GM13976 (cell line): ENCODE results near the gene MLF1.
"Not testable (repeated sequence)": the region's sequence is repeated elsewhere in the genome, so short reads cannot be mapped to it uniquely, and the experiment has no call there.

Experiments used
- DNase-seq: peaks from one replicate; pipeline ENCODE4 v3.0.0; 2012; ENCODE audit warnings: low spot score
- in situ Hi-C: fragments of 300-500 bp; cut with MboI; formaldehyde crosslinking; loops from one replicate; pipeline ENCODE4 v1.12.0; 2022; ENCODE audit warnings: low sequenced_read_pairs, mixed read lengths, inconsistent platforms; ENCODE audit not compliant: unreplicated experiment
- TF ChIP-seq, protein P1 (sequence below): IDR thresholded peaks from 2 replicates; pipeline ENCODE4 v1.5.1; 2012; ENCODE audit warnings: borderline replicate concordance, mild to moderate bottlenecking; ENCODE audit not compliant: insufficient read depth; ENCODE audit errors: extremely low read depth, missing control alignments, control extremely low read depth

The MLF1 gene

DNA sequence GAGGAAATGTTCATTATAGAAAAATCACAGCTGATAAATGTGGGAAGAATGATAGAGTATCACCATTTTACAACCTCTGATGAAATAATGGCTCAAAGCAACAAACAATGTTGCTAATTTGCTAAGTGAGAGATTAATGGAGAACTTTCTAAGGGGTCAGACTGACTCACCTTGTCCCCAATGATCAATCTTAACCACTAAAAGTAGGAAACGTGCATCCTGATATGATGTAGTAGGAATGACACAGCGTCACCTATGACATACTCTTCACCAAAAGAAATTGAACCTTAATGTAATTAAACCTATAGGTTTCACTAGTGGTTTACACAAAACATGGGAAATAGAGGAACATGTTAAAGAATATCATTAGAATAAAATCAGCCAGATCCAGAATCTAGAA lies 35.1 kb upstream of the MLF1 start:
- in situ Hi-C loops = loop anchor here (25.0 kb wide), 2 partner anchors 674 to 924 kb away; no protein-coding TSS in a partner anchor
- DNase-seq = no peak
- TF ChIP-seq, protein P1, sequence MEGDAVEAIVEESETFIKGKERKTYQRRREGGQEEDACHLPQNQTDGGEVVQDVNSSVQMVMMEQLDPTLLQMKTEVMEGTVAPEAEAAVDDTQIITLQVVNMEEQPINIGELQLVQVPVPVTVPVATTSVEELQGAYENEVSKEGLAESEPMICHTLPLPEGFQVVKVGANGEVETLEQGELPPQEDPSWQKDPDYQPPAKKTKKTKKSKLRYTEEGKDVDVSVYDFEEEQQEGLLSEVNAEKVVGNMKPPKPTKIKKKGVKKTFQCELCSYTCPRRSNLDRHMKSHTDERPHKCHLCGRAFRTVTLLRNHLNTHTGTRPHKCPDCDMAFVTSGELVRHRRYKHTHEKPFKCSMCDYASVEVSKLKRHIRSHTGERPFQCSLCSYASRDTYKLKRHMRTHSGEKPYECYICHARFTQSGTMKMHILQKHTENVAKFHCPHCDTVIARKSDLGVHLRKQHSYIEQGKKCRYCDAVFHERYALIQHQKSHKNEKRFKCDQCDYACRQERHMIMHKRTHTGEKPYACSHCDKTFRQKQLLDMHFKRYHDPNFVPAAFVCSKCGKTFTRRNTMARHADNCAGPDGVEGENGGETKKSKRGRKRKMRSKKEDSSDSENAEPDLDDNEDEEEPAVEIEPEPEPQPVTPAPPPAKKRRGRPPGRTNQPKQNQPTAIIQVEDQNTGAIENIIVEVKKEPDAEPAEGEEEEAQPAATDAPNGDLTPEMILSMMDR = no peak

DNA sequence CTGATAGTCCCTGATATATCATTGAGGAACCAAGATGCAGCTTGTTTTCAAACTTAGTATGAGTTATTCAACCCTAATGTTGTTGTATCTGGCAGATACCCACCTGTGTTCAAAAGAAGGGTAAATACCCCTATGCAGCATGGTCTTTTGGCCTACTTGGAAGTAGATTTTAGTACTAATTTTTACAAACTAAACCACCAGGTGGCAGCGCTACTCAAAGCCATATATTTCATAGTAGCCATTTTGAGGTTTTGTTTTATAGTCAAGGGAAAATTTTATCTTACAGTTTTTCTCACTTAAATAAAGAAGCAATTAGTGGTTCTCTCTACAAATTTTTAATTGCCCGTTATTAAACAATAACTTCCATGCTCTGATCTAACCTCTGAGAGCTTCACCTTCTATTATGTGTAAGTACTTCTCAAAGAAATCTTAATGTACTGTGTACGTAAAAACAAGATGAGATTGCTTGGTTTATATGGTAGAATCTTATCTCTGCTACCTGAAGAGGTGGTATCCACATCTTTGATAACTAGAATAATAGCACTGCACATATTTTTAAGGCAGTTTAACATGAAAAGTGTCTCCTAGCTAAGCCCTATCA lies 31.5 kb upstream of the MLF1 start:
- no peak for DNase-seq
- TF ChIP-seq, protein P1 = peak; percentile 35
- in situ Hi-C loops = loop anchor here (25.0 kb wide), 2 partner anchors 677 to 927 kb away; no protein-coding TSS in a partner anchor

DNA sequence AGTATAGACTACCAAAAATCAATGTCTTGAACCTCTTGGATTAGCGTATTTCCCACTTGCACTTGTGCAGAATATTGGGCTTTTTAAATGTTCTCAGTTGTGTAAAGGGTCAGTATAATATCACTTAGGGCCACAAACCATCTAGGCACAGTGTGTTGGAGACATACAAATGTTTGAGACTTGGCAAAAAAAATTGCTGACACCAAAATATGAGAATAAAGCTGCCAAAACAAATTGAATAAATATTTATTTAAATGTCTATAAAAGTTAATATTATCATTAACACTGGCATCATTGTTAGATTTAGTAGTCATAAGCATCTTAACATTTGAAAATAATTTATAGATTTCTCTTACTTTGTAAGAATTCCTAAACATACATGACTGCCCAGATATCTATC lies 30.9 kb upstream of the MLF1 start:
- TF ChIP-seq, protein P1 = no peak
- in situ Hi-C loops = loop anchor here (25.0 kb wide), 2 partner anchors 678 to 928 kb away; no protein-coding TSS in a partner anchor
- no peak for DNase-seq

DNA sequence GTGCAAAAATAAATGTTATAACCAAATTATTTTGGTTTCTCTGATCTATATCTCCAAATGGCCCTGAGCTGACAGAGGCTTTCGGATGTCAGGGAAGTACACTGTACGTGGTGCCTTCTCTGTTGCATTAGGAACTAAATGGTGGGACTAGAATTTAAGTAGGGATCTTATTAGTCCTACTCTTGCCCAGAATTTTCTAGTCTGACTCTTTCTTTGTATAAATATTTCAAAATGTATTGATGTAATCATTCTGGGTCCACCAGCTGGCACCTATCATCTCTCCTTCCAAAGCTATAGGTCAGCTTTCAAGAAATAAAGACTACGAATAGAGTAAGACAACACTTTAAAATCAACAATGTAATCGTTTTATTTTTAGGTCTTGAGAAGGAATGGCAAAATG lies 22.3 kb upstream of the MLF1 start:
- TF ChIP-seq, protein P1 = no peak
- no peak for DNase-seq
- in situ Hi-C loops = loop anchor here (25.0 kb wide), 2 partner anchors 686 to 936 kb away; no protein-coding TSS in a partner anchor

DNA sequence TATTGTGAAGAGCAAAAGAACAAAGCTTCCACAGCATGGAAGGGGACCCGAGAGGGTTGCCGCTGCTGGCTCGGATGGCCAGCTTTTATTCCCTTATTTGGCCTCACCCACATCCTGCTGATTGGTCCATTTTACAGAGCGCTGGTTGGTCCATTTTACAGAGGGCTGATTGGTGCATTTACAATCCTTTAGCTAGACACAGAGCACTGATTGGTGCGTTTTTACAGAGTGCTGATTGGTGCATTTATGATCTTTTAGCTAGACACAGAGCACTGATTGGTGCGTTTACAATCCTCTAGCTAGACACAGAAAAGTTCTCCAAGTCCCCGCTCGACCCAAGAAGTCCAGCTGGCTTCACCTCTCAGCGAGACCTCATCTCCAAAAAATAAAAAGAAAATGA lies 21.1 kb upstream of the MLF1 start:
- in situ Hi-C loops = loop anchor here (25.0 kb wide), 2 partner anchors 688 to 938 kb away; no protein-coding TSS in a partner anchor
- not testable (repeated sequence) for DNase-seq

DNA sequence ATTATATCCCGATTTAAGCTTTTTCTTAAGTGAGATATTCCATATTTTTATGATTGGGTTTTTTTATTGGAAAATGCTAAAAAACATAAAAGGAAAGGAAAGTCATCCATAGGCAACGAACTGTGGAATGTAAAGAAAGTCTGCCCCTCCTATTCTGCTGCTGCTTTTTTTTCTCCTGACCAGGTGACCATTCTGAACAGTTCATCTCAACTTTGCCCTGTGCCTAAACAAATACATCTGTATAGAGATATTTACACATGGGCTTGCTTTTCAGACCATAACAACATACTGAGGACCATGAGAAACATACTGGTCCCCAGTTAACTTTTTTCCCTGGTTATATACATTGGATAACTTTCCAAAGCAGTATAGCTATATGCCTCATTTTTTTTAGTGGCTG lies 18.9 kb upstream of the MLF1 start:
- no peak for DNase-seq
- in situ Hi-C loops = no loop called here
- TF ChIP-seq, protein P1 = no peak

DNA sequence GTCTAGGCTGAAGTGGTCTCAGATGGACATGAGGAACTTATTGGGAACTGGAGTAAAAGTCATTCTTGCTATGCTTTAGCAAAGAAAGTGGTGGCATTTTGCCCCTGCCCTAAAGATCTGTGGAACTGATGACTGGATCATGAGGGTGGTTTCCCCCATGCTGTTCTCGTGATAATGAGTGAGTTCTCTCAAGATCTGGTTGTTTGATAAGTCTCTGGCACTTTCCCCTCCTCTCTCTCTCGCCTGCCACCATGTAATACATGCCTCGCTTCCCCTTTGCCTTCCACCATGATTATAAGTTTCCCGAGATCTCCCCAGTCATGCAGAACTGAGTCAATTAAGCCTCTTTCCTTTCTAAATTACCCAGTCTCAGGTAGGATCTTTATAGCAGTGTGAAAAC lies 11.5 kb upstream of the MLF1 start:
- DNase-seq = no peak
- in situ Hi-C loops = no loop called here
- TF ChIP-seq, protein P1 = no peak
